Tibial nerve (tissue), 4 donors: ENCODE measurements around the gene ARL4D.

ENCODE experiments used
- EP300 ChIP-seq, 2 donors: sonication (generic); formaldehyde crosslinking; IDR thresholded peaks; one replicate each; pipeline ENCODE4 v1.6.1; 2017; ENCODE audit warnings: antibody characterized with exemption in 2 of 2, mild to moderate bottlenecking in 1 of 2
- POLR2A ChIP-seq, 2 donors: fragments of 450-650 bp; IDR thresholded peaks; one replicate each; pipeline ENCODE4 v1.6.1; 2017; ENCODE audit warnings: antibody characterized with exemption in 2 of 2, mild to moderate bottlenecking in 2 of 2, moderate library complexity in 2 of 2
- TF ChIP-seq, protein P1 (sequence below), 5 experiments: fragments of 200-600 bp in 3 of 5; fragments of 450-650 bp in 2 of 5; sonication (generic) in 3 of 5; IDR thresholded peaks; one replicate each; pipeline ENCODE4 v1.5.1; 2016 to 2019; ENCODE audit warnings: antibody characterized with exemption in 5 of 5, mild to moderate bottlenecking in 3 of 5, moderate library complexity in 2 of 5

DNA sequence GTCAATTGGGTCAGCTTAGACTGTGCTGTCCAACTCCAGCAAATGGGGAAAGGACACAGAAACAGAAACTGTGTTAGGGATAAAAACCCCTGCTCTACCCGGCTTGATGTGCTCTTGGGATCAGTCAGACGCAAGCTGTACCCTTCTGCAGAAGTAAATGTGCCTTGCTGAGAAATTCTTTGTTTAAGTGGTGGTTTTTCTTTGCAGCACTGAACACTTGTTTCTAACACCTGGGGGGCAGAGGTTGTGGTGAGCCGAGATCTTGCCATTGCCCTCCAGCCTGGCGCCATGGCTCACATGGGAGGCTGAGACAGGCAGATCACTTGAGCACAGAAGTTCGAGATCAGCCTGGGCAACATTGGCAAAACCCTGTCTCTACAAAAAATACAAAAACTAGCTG lies 18.5 kb upstream of the ARL4D start:
- TF ChIP-seq, protein P1, sequence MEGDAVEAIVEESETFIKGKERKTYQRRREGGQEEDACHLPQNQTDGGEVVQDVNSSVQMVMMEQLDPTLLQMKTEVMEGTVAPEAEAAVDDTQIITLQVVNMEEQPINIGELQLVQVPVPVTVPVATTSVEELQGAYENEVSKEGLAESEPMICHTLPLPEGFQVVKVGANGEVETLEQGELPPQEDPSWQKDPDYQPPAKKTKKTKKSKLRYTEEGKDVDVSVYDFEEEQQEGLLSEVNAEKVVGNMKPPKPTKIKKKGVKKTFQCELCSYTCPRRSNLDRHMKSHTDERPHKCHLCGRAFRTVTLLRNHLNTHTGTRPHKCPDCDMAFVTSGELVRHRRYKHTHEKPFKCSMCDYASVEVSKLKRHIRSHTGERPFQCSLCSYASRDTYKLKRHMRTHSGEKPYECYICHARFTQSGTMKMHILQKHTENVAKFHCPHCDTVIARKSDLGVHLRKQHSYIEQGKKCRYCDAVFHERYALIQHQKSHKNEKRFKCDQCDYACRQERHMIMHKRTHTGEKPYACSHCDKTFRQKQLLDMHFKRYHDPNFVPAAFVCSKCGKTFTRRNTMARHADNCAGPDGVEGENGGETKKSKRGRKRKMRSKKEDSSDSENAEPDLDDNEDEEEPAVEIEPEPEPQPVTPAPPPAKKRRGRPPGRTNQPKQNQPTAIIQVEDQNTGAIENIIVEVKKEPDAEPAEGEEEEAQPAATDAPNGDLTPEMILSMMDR (IDR thresholded peaks at IDR 0.05) = no peak
- TF ChIP-seq EP300 (IDR thresholded peaks at IDR 0.05) (no peak), POLR2A (IDR thresholded peaks at IDR 0.05) (no peak)
